ENCODE data around the gene CHIT1. TPM values are rescaled to one million over a fixed set of nuclear protein-coding genes. Genes with fewer than 3 reads are reported as not detected.

The CHIT1 gene
- total RNA-seq, 1 donor from 2014 or later = not detected

- H3K27ac ChIP-seq = no peak overlapping the region
- intact Hi-C loops (cut with DNase I) = no loop called here
- no peak overlapping the region for H3K4me3 ChIP-seq
- no peak for DNase-seq (ENCODE audit: low spot score in 2 of 2)
- no peaks in the 10 kb centered on the region for H3K27me3 ChIP-seq
- TF ChIP-seq CTCF (IDR thresholded peaks at IDR 0.05) = no peak
- no peaks in the 10 kb centered on the region for H3K36me3 ChIP-seq
- H3K9me3 ChIP-seq = no peaks in the 10 kb centered on the region
- H3K4me1 ChIP-seq = no peaks in the 10 kb centered on the region
These were observed 47.7 kb downstream of the CHIT1 start for GRCh38 chr1:203181586-203182386.

GRCh38 chr1:203180611-203181330, 48.7 kb downstream of the CHIT1 start:
- H3K27me3 ChIP-seq = no peaks in the 10 kb centered on the region
- H3K27ac ChIP-seq = no peak overlapping the region
- DNase-seq (ENCODE audit: low spot score in 2 of 2) = no peak
- no peaks in the 10 kb centered on the region for H3K9me3 ChIP-seq
- H3K4me1 ChIP-seq = no peaks in the 10 kb centered on the region
- intact Hi-C loops (cut with DNase I) = no loop called here
- TF ChIP-seq CTCF (IDR thresholded peaks at IDR 0.05) = no peak
- H3K4me3 ChIP-seq = no peak overlapping the region
- no peaks in the 10 kb centered on the region for H3K36me3 ChIP-seq

- no peaks in the 10 kb centered on the region for H3K9me3 ChIP-seq
- no peak for TF ChIP-seq CTCF (IDR thresholded peaks at IDR 0.05)
- DNase-seq (ENCODE audit: low spot score in 2 of 2) = no peak
- H3K4me1 ChIP-seq = no peaks in the 10 kb centered on the region
- H3K36me3 ChIP-seq = no peaks in the 10 kb centered on the region
- no peaks in the 10 kb centered on the region for H3K27me3 ChIP-seq
- H3K27ac ChIP-seq = no peak overlapping the region
- H3K4me3 ChIP-seq = no peak overlapping the region
- intact Hi-C loops (cut with DNase I) = no loop called here
These were observed 49.8 kb downstream of the CHIT1 start for GRCh38 chr1:203179667-203180005.

- Histone ChIP-seq H3K9me3 (no peaks in the 10 kb centered on the region), H3K4me3 (no peak overlapping the region), H3K27me3 (no peaks in the 10 kb centered on the region), H3K27ac (no peak overlapping the region), H3K36me3 (no peaks in the 10 kb centered on the region), H3K4me1 (no peaks in the 10 kb centered on the region)
- TF ChIP-seq CTCF (IDR thresholded peaks at IDR 0.05) = no peak
- intact Hi-C loops (cut with DNase I) = no loop called here
- DNase-seq (ENCODE audit: low spot score in 2 of 2) = no peak
These were observed 50.4 kb downstream of the CHIT1 start for GRCh38 chr1:203178821-203179666.

- no peaks in the 10 kb centered on the region for H3K9me3 ChIP-seq
- H3K4me1 ChIP-seq = no peaks in the 10 kb centered on the region
- H3K36me3 ChIP-seq = no peaks in the 10 kb centered on the region
- TF ChIP-seq CTCF (IDR thresholded peaks at IDR 0.05) = no peak
- intact Hi-C loops (cut with DNase I) = no loop called here
- no peak overlapping the region for H3K27ac ChIP-seq
- no peak overlapping the region for H3K4me3 ChIP-seq
- DNase-seq (ENCODE audit: low spot score in 2 of 2) = no peak
- no peaks in the 10 kb centered on the region for H3K27me3 ChIP-seq
These were observed 51.4 kb downstream of the CHIT1 start for GRCh38 chr1:203178083-203178482.
